ENCODE measurements around the gene ZSCAN12. TPM values are rescaled to one million over a fixed set of nuclear protein-coding genes. Genes with fewer than 3 reads are reported as not detected.

ZSCAN12 gene
- total and polyA plus RNA-seq, 4 donors: 1.4 to 17.7 (median 3.8) TPM

DNA sequence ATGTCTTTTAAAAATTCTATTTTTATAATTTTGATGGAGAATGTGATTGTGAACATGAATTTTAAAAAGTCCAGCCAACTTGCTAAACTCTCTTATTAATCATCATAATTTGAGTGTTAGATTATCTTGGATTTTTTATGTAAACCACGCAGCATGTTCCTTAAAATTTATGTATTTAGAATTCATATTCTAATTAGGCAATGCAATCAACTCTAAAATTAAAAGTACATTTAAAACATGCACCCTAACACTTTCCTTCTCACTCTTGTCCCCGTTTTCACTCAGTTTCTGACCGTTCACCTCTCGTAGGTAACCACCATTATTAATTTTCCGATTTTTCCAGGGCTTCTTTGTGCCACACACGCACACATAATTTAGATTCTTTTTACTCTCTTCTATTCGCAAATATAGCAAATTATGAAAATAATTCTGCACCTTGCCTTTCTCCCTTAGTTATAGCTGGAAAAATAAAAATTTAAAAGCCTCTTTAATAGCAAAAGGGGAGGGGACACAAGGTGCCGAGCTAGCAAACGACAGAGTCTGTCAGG is 50.1 kb downstream of the ZSCAN12 start:
- Histone ChIP-seq H3K9me3 (ENCODE audit: control insufficient read depth in 4 of 4, insufficient read depth in 3 of 4, low read length in 3 of 4) (no peaks in the 10 kb centered on the region), H3K9ac (ENCODE audit: insufficient read depth in 1 of 2, low read length in 2 of 2) (peak overlapping the region; percentile 80 to 88), H3K4me3 (peak overlapping the region; percentile 95), H3K4me1 (ENCODE audit: control insufficient read depth in 5 of 5, insufficient read depth in 5 of 5, low read length in 5 of 5) (peaks cover 0 to 16% (median 3%) of the 10 kb centered on the region in 5 donors), H3K36me3 (ENCODE audit: control insufficient read depth in 4 of 4, insufficient read depth in 4 of 4, low read length in 4 of 4) (no peaks in the 10 kb centered on the region), H3K27ac (ENCODE audit: low read depth in 1 of 2, low read length in 1 of 2) (peak overlapping the region; percentile 47 to 96), H3K27me3 (ENCODE audit: control insufficient read depth in 3 of 3, insufficient read depth in 3 of 3, low read length in 2 of 3) (peaks cover 0 to 2% (median 0%) of the 10 kb centered on the region in 3 donors)
- no peak for ATAC-seq (ENCODE audit: insufficient read depth, low FRiP score)
- WGBS, 2 donors: 0 to 2% methylated on average over 9 of the region's 9 CpGs
- TF ChIP-seq, protein P1, sequence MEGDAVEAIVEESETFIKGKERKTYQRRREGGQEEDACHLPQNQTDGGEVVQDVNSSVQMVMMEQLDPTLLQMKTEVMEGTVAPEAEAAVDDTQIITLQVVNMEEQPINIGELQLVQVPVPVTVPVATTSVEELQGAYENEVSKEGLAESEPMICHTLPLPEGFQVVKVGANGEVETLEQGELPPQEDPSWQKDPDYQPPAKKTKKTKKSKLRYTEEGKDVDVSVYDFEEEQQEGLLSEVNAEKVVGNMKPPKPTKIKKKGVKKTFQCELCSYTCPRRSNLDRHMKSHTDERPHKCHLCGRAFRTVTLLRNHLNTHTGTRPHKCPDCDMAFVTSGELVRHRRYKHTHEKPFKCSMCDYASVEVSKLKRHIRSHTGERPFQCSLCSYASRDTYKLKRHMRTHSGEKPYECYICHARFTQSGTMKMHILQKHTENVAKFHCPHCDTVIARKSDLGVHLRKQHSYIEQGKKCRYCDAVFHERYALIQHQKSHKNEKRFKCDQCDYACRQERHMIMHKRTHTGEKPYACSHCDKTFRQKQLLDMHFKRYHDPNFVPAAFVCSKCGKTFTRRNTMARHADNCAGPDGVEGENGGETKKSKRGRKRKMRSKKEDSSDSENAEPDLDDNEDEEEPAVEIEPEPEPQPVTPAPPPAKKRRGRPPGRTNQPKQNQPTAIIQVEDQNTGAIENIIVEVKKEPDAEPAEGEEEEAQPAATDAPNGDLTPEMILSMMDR (IDR thresholded peaks at IDR 0.05; ENCODE audit: control extremely low read depth, extremely low read depth): no peak
- DNase-seq: no peak

DNA sequence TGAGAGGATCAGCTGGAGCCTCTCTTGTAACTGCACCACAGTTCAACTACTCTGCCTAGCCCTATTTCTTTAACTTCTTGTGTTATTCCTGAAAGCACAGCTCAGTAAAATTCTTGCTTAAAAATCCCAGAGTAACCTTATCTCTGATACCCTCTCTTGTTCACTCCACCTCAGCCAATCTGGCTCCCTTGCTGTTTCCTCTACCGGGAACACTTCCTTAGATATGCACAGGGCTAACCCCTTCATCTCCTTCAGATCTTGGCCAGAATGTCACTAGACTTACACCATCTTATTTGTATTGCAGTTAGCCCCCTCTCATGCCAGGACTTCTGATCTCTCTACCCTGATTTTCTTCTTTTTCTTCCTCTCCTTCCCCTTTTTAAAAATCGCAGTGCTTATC is 52.4 kb downstream of the ZSCAN12 start:
- peaks cover 0 to 16% (median 3%) of the 10 kb centered on the region in 5 donors for H3K4me1 ChIP-seq (ENCODE audit: control insufficient read depth in 5 of 5, insufficient read depth in 5 of 5, low read length in 5 of 5)
- no peak for ATAC-seq (ENCODE audit: insufficient read depth, low FRiP score)

DNA sequence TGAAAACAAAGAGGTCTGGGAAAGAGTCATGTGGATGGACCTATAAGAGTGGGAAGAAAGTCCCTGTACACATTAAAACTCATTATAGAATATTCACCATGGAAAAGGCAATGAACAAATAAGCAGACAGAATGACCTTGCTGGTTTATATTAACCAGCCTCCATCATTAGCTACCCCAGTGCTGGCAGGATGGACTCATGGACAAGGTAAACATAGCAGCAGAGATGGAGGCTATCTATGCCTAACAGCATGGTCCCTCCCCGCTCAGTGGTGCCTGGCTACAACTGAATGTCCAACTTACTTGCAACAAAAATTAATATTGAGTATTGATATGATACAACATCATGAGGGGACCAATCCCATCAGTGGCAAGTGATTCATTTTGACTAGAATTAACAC is 54.3 kb downstream of the ZSCAN12 start:
- Histone ChIP-seq H3K27ac (ENCODE audit: low read depth in 1 of 2, low read length in 1 of 2) (no peak overlapping the region), H3K4me1 (ENCODE audit: control insufficient read depth in 5 of 5, insufficient read depth in 5 of 5, low read length in 5 of 5) (peaks cover 0 to 3% (median 0%) of the 10 kb centered on the region in 5 donors), H3K4me3 (no peak overlapping the region), H3K9me3 (ENCODE audit: control insufficient read depth in 4 of 4, insufficient read depth in 3 of 4, low read length in 3 of 4) (no peaks in the 10 kb centered on the region), H3K36me3 (ENCODE audit: control insufficient read depth in 4 of 4, insufficient read depth in 4 of 4, low read length in 4 of 4) (no peaks in the 10 kb centered on the region), H3K9ac (ENCODE audit: insufficient read depth in 1 of 2, low read length in 2 of 2) (no peak overlapping the region), H3K27me3 (ENCODE audit: control insufficient read depth in 3 of 3, insufficient read depth in 3 of 3, low read length in 2 of 3) (peaks cover 0 to 2% (median 0%) of the 10 kb centered on the region in 3 donors)
- no peak for DNase-seq
- no peak for ATAC-seq (ENCODE audit: insufficient read depth, low FRiP score)
- TF ChIP-seq, protein P1 (IDR thresholded peaks at IDR 0.05; ENCODE audit: control extremely low read depth, extremely low read depth): no peak
- 93 to 94% methylated on average over 1 of the region's 1 CpG for WGBS, 2 donors

More for the DNA sequence above, 52.4 kb downstream of the ZSCAN12 start:
- TF ChIP-seq, protein P1 (IDR thresholded peaks at IDR 0.05; ENCODE audit: control extremely low read depth, extremely low read depth): no peak
- Histone ChIP-seq H3K4me3 (no peak overlapping the region), H3K9ac (ENCODE audit: insufficient read depth in 1 of 2, low read length in 2 of 2) (no peak overlapping the region), H3K36me3 (ENCODE audit: control insufficient read depth in 4 of 4, insufficient read depth in 4 of 4, low read length in 4 of 4) (no peaks in the 10 kb centered on the region), H3K9me3 (ENCODE audit: control insufficient read depth in 4 of 4, insufficient read depth in 3 of 4, low read length in 3 of 4) (no peaks in the 10 kb centered on the region), H3K27ac (ENCODE audit: low read depth in 1 of 2, low read length in 1 of 2) (no peak overlapping the region), H3K27me3 (ENCODE audit: control insufficient read depth in 3 of 3, insufficient read depth in 3 of 3, low read length in 2 of 3) (peaks cover 0 to 2% (median 0%) of the 10 kb centered on the region in 3 donors)
- WGBS, 2 donors: 15 to 18% methylated on average over 2 of the region's 2 CpGs
- peak in 1 of 3 donors; percentile 44 for DNase-seq
